Endothelial cell of umbilical vein (primary cell): ENCODE results near the gene IFIT1B.

ENCODE experiments used
- FOS ChIP-seq: IDR thresholded peaks from 2 replicates; pipeline ENCODE4 v1.6.1; 2011; ENCODE audit warnings: mild to moderate bottlenecking, low read length, moderate library complexity, borderline replicate concordance; ENCODE audit not compliant: insufficient read depth
- POLR2AphosphoS5 ChIP-seq: IDR thresholded peaks from 2 replicates; pipeline ENCODE4 v1.6.1; 2012; ENCODE audit warnings: low read depth, mild to moderate bottlenecking, control low read depth, low read length, moderate library complexity; ENCODE audit not compliant: insufficient read depth
- TF ChIP-seq, protein P1 (sequence below): IDR thresholded peaks from 2 replicates; pipeline ENCODE4 v1.6.1; 2011; ENCODE audit not compliant: insufficient read depth, insufficient read length

- TF ChIP-seq FOS = no peak
- TF ChIP-seq POLR2AphosphoS5 = no peak
- TF ChIP-seq, protein P1, sequence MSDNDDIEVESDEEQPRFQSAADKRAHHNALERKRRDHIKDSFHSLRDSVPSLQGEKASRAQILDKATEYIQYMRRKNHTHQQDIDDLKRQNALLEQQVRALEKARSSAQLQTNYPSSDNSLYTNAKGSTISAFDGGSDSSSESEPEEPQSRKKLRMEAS = no peak
Measured at GRCh38 chr10:89431977-89432376, 54.1 kb downstream of the IFIT1B start.
